SK-N-SH (cell line): ENCODE measurements around the gene SETD7.

ENCODE experiments used
- EP300 ChIP-seq, 2 experiments: IDR thresholded peaks; 2 replicates each; pipeline versions ENCODE4 v1.4.0 to v1.6.1; 2012; ENCODE audit warnings: borderline replicate concordance in 1 of 2, low read depth in 1 of 2, low read length in 1 of 2
- GABPA ChIP-seq: IDR thresholded peaks from 2 replicates; pipeline ENCODE4 v1.4.0; 2012; ENCODE audit warnings: low read depth, mild to moderate bottlenecking
- JUND ChIP-seq: IDR thresholded peaks from 2 replicates; pipeline ENCODE4 v1.4.0; 2012
- RAD21 ChIP-seq: IDR thresholded peaks from 2 replicates; pipeline ENCODE4 v1.6.1; 2012; ENCODE audit warnings: mild to moderate bottlenecking, low read length
- SIN3A ChIP-seq: IDR thresholded peaks from 2 replicates; pipeline ENCODE4 v1.6.1; 2012; ENCODE audit warnings: low read depth, mild to moderate bottlenecking, low read length, moderate library complexity, borderline replicate concordance
- SMC3 ChIP-seq: IDR thresholded peaks from 2 replicates; pipeline ENCODE4 v1.6.1; 2012; ENCODE audit warnings: low read depth, low read length, improper control_type of control experiment
- TAF1 ChIP-seq: IDR thresholded peaks from 2 replicates; pipeline ENCODE4 v1.6.1; 2012; ENCODE audit warnings: low read depth, mild to moderate bottlenecking, low read length, moderate library complexity, borderline replicate concordance
- TF ChIP-seq, protein P1 (sequence below): fragments of 200-600 bp; sonication (generic); IDR thresholded peaks from 2 replicates; pipeline ENCODE4 v1.6.1; 2017; ENCODE audit warnings: antibody characterized with exemption, mild to moderate bottlenecking, moderate library complexity
- TF ChIP-seq, protein P2 (sequence below): fragments of 150-350 bp; IDR thresholded peaks from 2 replicates; pipeline ENCODE4 v1.6.1; 2017; ENCODE audit warnings: antibody characterized with exemption, low read length, low read depth, borderline replicate concordance

DNA sequence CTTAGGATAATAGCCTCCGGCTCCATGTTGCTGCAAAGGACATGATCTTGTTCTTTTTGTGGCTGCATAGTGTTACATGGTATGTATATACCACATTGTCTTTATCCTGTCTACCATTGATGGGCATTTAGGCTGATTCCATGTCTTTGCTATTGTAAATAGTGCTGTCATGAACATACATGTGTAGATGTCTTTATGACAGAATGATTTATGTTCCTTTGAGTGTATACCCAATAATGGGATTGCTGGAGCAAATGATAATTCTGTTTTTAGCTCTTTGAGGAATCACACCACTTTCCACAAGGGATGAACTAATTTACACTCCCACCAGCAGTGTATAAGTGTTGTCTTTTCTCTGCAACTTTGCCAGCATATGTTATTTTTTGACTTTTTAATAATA lies 97.5 kb downstream of the SETD7 start:
- TF ChIP-seq JUND: no peak
- TF ChIP-seq, protein P1, sequence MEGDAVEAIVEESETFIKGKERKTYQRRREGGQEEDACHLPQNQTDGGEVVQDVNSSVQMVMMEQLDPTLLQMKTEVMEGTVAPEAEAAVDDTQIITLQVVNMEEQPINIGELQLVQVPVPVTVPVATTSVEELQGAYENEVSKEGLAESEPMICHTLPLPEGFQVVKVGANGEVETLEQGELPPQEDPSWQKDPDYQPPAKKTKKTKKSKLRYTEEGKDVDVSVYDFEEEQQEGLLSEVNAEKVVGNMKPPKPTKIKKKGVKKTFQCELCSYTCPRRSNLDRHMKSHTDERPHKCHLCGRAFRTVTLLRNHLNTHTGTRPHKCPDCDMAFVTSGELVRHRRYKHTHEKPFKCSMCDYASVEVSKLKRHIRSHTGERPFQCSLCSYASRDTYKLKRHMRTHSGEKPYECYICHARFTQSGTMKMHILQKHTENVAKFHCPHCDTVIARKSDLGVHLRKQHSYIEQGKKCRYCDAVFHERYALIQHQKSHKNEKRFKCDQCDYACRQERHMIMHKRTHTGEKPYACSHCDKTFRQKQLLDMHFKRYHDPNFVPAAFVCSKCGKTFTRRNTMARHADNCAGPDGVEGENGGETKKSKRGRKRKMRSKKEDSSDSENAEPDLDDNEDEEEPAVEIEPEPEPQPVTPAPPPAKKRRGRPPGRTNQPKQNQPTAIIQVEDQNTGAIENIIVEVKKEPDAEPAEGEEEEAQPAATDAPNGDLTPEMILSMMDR: no peak
- TF ChIP-seq SMC3: no peak
- TF ChIP-seq, protein P2, sequence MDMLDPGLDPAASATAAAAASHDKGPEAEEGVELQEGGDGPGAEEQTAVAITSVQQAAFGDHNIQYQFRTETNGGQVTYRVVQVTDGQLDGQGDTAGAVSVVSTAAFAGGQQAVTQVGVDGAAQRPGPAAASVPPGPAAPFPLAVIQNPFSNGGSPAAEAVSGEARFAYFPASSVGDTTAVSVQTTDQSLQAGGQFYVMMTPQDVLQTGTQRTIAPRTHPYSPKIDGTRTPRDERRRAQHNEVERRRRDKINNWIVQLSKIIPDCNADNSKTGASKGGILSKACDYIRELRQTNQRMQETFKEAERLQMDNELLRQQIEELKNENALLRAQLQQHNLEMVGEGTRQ: no peak
- no peak for TF ChIP-seq RAD21
- no peak for TF ChIP-seq EP300 (IDR thresholded peaks at IDR 0.05; ENCODE audit: borderline replicate concordance in 1 of 2, low read depth in 1 of 2, low read length in 1 of 2)
- no peak for TF ChIP-seq GABPA
- TF ChIP-seq TAF1: no peak
- no peak for TF ChIP-seq SIN3A
